Liver (tissue), 9 donors: Measurements from ENCODE around the gene SLIT3. TPM values are rescaled to one million over a fixed set of nuclear protein-coding genes. Genes with fewer than 3 reads are reported as not detected.

Experiments used
- DNase-seq: peaks from one replicate; pipeline ENCODE4 v3.0.0-alpha.2; 2017; ENCODE audit warnings: low spot score
- H3K27ac ChIP-seq, 2 donors: one replicate each; pipeline ENCODE4 v1.7.0; 2013; ENCODE audit warnings: inconsistent platforms in 2 of 2, low read length in 2 of 2, control low read depth in 1 of 2, low read depth in 1 of 2, mild to moderate bottlenecking in 1 of 2
- H3K27me3 ChIP-seq, 4 donors: one replicate each; pipeline versions ENCODE4 v1.6.1 to v1.7.0; 2013; ENCODE audit warnings: low read length in 3 of 4, inconsistent platforms in 1 of 4, mild to moderate bottlenecking in 1 of 4, moderate library complexity in 1 of 4; ENCODE audit not compliant: control insufficient read depth in 4 of 4, insufficient read depth in 4 of 4
- H3K36me3 ChIP-seq, 4 donors: one replicate each; pipeline versions ENCODE4 v1.6.1 to v1.7.0; 2013; ENCODE audit warnings: low read length in 3 of 4, mild to moderate bottlenecking in 3 of 4, low read depth in 1 of 4, moderate library complexity in 1 of 4; ENCODE audit not compliant: control insufficient read depth in 4 of 4, insufficient read depth in 3 of 4
- H3K4me1 ChIP-seq, 4 donors: one replicate each; pipeline versions ENCODE4 v1.6.1 to v1.7.0; 2013; ENCODE audit warnings: low read length in 3 of 4, mild to moderate bottlenecking in 3 of 4, moderate library complexity in 1 of 4; ENCODE audit not compliant: control insufficient read depth in 4 of 4, insufficient read depth in 4 of 4
- H3K4me3 ChIP-seq, 3 donors: one replicate each; pipeline versions ENCODE4 v1.6.1 to v1.7.0; 2013; ENCODE audit warnings: low read length in 3 of 3, control low read depth in 1 of 3, low read depth in 1 of 3, mild to moderate bottlenecking in 1 of 3
- H3K9ac ChIP-seq, 2 donors: one replicate each; pipeline ENCODE4 v1.7.0; 2013; ENCODE audit warnings: low read length in 2 of 2, mild to moderate bottlenecking in 2 of 2, moderate library complexity in 2 of 2, control low read depth in 1 of 2, low read depth in 1 of 2
- H3K9me3 ChIP-seq, 4 donors: one replicate each; pipeline versions ENCODE4 v1.6.1 to v1.7.0; 2013; ENCODE audit warnings: low read length in 3 of 4; ENCODE audit not compliant: control insufficient read depth in 4 of 4
- ATF3 ChIP-seq: IDR thresholded peaks from 2 replicates; pipeline ENCODE4 v1.6.1; 2016; ENCODE audit warnings: antibody characterized with exemption
- EGR1 ChIP-seq, 2 donors: IDR thresholded peaks; 2 replicates each; pipeline ENCODE4 v1.6.1; 2016 to 2018; ENCODE audit warnings: antibody characterized with exemption in 2 of 2, low read depth in 2 of 2
- FOXA1 ChIP-seq: IDR thresholded peaks from 2 replicates; pipeline ENCODE4 v1.6.1; 2016; ENCODE audit warnings: antibody characterized with exemption
- FOXA2 ChIP-seq: IDR thresholded peaks from 2 replicates; pipeline ENCODE4 v1.6.1; 2016; ENCODE audit warnings: antibody characterized with exemption
- GABPA ChIP-seq, 2 donors: IDR thresholded peaks in 1 of 2; conservative IDR thresholded peaks in 1 of 2; 2 replicates each; pipeline ENCODE4 v1.6.1; 2016; ENCODE audit warnings: antibody characterized with exemption in 2 of 2, mild to moderate bottlenecking in 1 of 2, moderate library complexity in 1 of 2
- HNF4A ChIP-seq, 2 donors: conservative IDR thresholded peaks; 2 replicates each; pipeline ENCODE4 v1.6.1; 2016; ENCODE audit warnings: antibody characterized with exemption in 2 of 2, mild to moderate bottlenecking in 2 of 2
- HNF4G ChIP-seq: IDR thresholded peaks from 2 replicates; pipeline ENCODE4 v1.6.1; 2016; ENCODE audit warnings: antibody characterized with exemption
- JUND ChIP-seq, 2 donors: IDR thresholded peaks; 2 replicates each; pipeline ENCODE4 v1.6.1; 2016; ENCODE audit warnings: antibody characterized with exemption in 2 of 2
- MAX ChIP-seq: IDR thresholded peaks from 2 replicates; pipeline ENCODE4 v1.6.1; 2016; ENCODE audit warnings: antibody characterized with exemption
- NR2F2 ChIP-seq: IDR thresholded peaks from 2 replicates; pipeline ENCODE4 v1.6.1; 2016; ENCODE audit warnings: antibody characterized with exemption
- RAD21 ChIP-seq, 2 donors: IDR thresholded peaks; 2 replicates each; pipeline ENCODE4 v1.6.1; 2016; ENCODE audit warnings: antibody characterized with exemption in 2 of 2, mild to moderate bottlenecking in 2 of 2
- RXRA ChIP-seq, 2 donors: IDR thresholded peaks; 2 replicates each; pipeline ENCODE4 v1.6.1; 2017 to 2018; ENCODE audit warnings: antibody characterized with exemption in 2 of 2, mild to moderate bottlenecking in 1 of 2
- SP1 ChIP-seq: IDR thresholded peaks from 2 replicates; pipeline ENCODE4 v1.6.1; 2018; ENCODE audit warnings: antibody characterized with exemption, mild to moderate bottlenecking
- TAF1 ChIP-seq: conservative IDR thresholded peaks from 2 replicates; pipeline ENCODE4 v1.6.1; 2016; ENCODE audit warnings: antibody characterized with exemption, mild to moderate bottlenecking
- YY1 ChIP-seq: IDR thresholded peaks from 2 replicates; pipeline ENCODE4 v1.6.1; 2016; ENCODE audit warnings: antibody characterized with exemption, mild to moderate bottlenecking
- WGBS: extraction: QIAGEN DNeasy Blood & Tissue Kit; methylation state at CpG from one replicate; pipeline ENCODE4 v1.1.7; 2013; 5-methylcytosine and 5-hydroxymethylcytosine counted together
- polyA plus RNA-seq, 2 donors: library from polyadenylated mRNA; stranded (reverse) in 1 of 2; unstranded in 1 of 2; fragments of 200-250 nt in 1 of 2; fragments of >200 nt in 1 of 2; fragmentation: Nextera tagmentation in 1 of 2; extraction: Ambion mirVana in 1 of 2; gene quantifications; one replicate each; pipeline versions ENCODE4 v1.2.1 to v1.2.3, GENCODE V29; 2013 to 2015
- total RNA-seq, 2 donors: library from RNA; depleted of rRNA; stranded (reverse); fragments of >200 nt; gene quantifications; one replicate each; pipeline ENCODE4 v1.2.3, GENCODE V29; 2014
- TF ChIP-seq, protein P1 (sequence below): fragments of 150-350 bp; IDR thresholded peaks from 2 replicates; pipeline ENCODE4 v1.5.1; 2017; ENCODE audit warnings: improper control_type of control experiment, low read depth, low read length; ENCODE audit not compliant: missing input control
- TF ChIP-seq, protein P2 (sequence below): IDR thresholded peaks from 2 replicates; pipeline ENCODE4 v1.6.1; 2016; ENCODE audit warnings: antibody characterized with exemption
- TF ChIP-seq, protein P3 (sequence below): IDR thresholded peaks from 2 replicates; pipeline ENCODE4 v1.6.1; 2016; ENCODE audit warnings: antibody characterized with exemption, mild to moderate bottlenecking
- donor health status: healthy.
- donor health status: healthy.
- donor health status: healthy.
- donor health status: healthy.
- donor health status: healthy.

SLIT3 gene
- total and polyA plus RNA-seq, 4 donors = 0.61 to 1.3 (median 0.91) TPM

DNA sequence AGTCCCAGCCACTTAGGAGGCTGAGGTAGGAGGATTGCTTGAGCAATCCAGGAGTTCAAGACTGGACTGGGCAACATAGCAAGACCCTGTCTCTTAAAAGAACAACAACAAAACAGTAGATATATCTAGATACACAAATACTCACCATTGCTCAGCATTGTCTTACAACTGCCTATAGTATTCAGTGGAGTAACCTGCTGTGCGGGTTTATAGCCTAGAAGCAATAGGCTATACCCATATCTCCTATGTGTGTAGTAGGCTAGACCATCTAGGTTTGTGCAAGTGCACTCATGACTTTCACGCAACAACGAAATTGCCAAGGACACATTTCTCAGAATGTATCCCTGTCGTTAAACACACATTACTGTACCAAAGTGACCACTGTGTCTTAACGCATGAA lies 44.7 kb downstream of the SLIT3 start:
- no peak for TF ChIP-seq RXRA (IDR thresholded peaks at IDR 0.05)
- TF ChIP-seq NR2F2 = no peak
- TF ChIP-seq GABPA (IDR thresholded peaks at IDR 0.05 in 1 of 2, conservative IDR thresholded peaks at IDR 0.05 in 1 of 2) = no peak
- TF ChIP-seq, protein P1, sequence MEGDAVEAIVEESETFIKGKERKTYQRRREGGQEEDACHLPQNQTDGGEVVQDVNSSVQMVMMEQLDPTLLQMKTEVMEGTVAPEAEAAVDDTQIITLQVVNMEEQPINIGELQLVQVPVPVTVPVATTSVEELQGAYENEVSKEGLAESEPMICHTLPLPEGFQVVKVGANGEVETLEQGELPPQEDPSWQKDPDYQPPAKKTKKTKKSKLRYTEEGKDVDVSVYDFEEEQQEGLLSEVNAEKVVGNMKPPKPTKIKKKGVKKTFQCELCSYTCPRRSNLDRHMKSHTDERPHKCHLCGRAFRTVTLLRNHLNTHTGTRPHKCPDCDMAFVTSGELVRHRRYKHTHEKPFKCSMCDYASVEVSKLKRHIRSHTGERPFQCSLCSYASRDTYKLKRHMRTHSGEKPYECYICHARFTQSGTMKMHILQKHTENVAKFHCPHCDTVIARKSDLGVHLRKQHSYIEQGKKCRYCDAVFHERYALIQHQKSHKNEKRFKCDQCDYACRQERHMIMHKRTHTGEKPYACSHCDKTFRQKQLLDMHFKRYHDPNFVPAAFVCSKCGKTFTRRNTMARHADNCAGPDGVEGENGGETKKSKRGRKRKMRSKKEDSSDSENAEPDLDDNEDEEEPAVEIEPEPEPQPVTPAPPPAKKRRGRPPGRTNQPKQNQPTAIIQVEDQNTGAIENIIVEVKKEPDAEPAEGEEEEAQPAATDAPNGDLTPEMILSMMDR = no peak
- TF ChIP-seq JUND (IDR thresholded peaks at IDR 0.05) = no peak
- no peak for TF ChIP-seq YY1
- no peak for TF ChIP-seq SP1
- TF ChIP-seq, protein P2, sequence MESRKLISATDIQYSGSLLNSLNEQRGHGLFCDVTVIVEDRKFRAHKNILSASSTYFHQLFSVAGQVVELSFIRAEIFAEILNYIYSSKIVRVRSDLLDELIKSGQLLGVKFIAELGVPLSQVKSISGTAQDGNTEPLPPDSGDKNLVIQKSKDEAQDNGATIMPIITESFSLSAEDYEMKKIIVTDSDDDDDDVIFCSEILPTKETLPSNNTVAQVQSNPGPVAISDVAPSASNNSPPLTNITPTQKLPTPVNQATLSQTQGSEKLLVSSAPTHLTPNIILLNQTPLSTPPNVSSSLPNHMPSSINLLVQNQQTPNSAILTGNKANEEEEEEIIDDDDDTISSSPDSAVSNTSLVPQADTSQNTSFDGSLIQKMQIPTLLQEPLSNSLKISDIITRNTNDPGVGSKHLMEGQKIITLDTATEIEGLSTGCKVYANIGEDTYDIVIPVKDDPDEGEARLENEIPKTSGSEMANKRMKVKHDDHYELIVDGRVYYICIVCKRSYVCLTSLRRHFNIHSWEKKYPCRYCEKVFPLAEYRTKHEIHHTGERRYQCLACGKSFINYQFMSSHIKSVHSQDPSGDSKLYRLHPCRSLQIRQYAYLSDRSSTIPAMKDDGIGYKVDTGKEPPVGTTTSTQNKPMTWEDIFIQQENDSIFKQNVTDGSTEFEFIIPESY = no peak
- TF ChIP-seq MAX = no peak
- no peak for TF ChIP-seq HNF4A (conservative IDR thresholded peaks at IDR 0.05)
- no peak for TF ChIP-seq FOXA1
- no peak for TF ChIP-seq RAD21 (IDR thresholded peaks at IDR 0.05)
- no peak for TF ChIP-seq EGR1 (IDR thresholded peaks at IDR 0.05; ENCODE audit: low read depth in 2 of 2)
- TF ChIP-seq ATF3 = no peak
- TF ChIP-seq HNF4G = no peak
- no peak for TF ChIP-seq TAF1
- TF ChIP-seq FOXA2 = no peak
- TF ChIP-seq, protein P3, sequence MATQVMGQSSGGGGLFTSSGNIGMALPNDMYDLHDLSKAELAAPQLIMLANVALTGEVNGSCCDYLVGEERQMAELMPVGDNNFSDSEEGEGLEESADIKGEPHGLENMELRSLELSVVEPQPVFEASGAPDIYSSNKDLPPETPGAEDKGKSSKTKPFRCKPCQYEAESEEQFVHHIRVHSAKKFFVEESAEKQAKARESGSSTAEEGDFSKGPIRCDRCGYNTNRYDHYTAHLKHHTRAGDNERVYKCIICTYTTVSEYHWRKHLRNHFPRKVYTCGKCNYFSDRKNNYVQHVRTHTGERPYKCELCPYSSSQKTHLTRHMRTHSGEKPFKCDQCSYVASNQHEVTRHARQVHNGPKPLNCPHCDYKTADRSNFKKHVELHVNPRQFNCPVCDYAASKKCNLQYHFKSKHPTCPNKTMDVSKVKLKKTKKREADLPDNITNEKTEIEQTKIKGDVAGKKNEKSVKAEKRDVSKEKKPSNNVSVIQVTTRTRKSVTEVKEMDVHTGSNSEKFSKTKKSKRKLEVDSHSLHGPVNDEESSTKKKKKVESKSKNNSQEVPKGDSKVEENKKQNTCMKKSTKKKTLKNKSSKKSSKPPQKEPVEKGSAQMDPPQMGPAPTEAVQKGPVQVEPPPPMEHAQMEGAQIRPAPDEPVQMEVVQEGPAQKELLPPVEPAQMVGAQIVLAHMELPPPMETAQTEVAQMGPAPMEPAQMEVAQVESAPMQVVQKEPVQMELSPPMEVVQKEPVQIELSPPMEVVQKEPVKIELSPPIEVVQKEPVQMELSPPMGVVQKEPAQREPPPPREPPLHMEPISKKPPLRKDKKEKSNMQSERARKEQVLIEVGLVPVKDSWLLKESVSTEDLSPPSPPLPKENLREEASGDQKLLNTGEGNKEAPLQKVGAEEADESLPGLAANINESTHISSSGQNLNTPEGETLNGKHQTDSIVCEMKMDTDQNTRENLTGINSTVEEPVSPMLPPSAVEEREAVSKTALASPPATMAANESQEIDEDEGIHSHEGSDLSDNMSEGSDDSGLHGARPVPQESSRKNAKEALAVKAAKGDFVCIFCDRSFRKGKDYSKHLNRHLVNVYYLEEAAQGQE = no peak
- Histone ChIP-seq H3K27ac (no peak overlapping the region), H3K4me1 (no peaks in the 10 kb centered on the region), H3K4me3 (no peak overlapping the region), H3K9me3 (no peaks in the 10 kb centered on the region), H3K36me3 (no peaks in the 10 kb centered on the region), H3K9ac (no peak overlapping the region), H3K27me3 (peaks cover 0 to 9% (median 0%) of the 10 kb centered on the region in 4 donors)
- WGBS = 93% methylated on average over 5 of the region's 5 CpGs
- DNase-seq = no peak
